ENCODE data around the gene GET4.

DNA sequence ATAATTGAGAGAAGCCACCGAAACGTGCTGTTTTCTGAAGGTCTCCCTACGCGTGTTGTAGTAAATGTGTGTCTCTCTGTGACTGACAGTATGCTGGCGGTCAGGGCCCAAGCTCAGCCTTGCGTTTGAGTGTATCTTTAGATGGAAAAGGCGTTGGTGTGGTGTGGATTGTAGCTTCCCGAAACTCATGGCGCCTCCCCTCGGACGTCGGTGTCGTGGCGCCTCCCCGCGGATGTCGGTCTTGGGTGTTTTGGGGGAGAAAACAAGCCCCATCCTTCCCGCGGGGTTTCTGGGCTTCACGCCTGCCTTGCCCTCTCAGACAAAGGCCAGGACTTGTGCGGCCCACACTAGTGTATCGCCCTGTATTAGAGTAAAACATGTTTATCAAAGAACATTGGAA, 31.3 kb upstream of the GET4 start:
- TF ChIP-seq, protein P1, sequence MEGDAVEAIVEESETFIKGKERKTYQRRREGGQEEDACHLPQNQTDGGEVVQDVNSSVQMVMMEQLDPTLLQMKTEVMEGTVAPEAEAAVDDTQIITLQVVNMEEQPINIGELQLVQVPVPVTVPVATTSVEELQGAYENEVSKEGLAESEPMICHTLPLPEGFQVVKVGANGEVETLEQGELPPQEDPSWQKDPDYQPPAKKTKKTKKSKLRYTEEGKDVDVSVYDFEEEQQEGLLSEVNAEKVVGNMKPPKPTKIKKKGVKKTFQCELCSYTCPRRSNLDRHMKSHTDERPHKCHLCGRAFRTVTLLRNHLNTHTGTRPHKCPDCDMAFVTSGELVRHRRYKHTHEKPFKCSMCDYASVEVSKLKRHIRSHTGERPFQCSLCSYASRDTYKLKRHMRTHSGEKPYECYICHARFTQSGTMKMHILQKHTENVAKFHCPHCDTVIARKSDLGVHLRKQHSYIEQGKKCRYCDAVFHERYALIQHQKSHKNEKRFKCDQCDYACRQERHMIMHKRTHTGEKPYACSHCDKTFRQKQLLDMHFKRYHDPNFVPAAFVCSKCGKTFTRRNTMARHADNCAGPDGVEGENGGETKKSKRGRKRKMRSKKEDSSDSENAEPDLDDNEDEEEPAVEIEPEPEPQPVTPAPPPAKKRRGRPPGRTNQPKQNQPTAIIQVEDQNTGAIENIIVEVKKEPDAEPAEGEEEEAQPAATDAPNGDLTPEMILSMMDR (IDR thresholded peaks at IDR 0.05; ENCODE audit: low read depth, low read length) = no peak
- TF ChIP-seq MYC (IDR thresholded peaks at IDR 0.05; ENCODE audit: low read depth, low read length) = no peak
- TF ChIP-seq POLR2A (IDR thresholded peaks at IDR 0.05; ENCODE audit: extremely low read depth, insufficient read length) = no peak
- TF ChIP-seq, protein P2, sequence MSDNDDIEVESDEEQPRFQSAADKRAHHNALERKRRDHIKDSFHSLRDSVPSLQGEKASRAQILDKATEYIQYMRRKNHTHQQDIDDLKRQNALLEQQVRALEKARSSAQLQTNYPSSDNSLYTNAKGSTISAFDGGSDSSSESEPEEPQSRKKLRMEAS (IDR thresholded peaks at IDR 0.05; ENCODE audit: low read depth, low read length) = no peak
